GM12878 (cell line): ENCODE data around the gene YAP1. TPM values are rescaled to one million over a fixed set of nuclear protein-coding genes. Genes with fewer than 3 reads are reported as not detected.

Source experiments
- ATAC-seq: fragments of 200-7000 bp; cut with Tn5 transposase; 3 replicates; pipeline ENCODE4 v1.9.1; 2020; ENCODE audit warnings: mild to moderate bottlenecking, moderate library complexity
- BruUV-seq: library from RNA; stranded (reverse); fragments of 400-500 nt; replicated peaks from 2 replicates; lab custom pipeline; 2021; lab: Mats Ljungman, UMichigan
- CTCF ChIA-PET: fragments of 300-600 bp; sonication (Branson Sonifier 250); formaldehyde crosslinking; extraction: SDS; loops from one replicate; lab custom pipeline; 2021; ENCODE audit warnings: inconsistent platforms; lab: Yijun Ruan, JAX
- POLR2A ChIA-PET: fragments of 350-600 bp; formaldehyde crosslinking; extraction: SDS; loops from one replicate; lab custom pipeline; 2021; ENCODE audit warnings: inconsistent platforms; lab: Charles Lee
- RAD21 ChIA-PET: fragments of 300-600 bp; sonication (Branson Sonifier 250); formaldehyde crosslinking; loops from one replicate; lab custom pipeline; 2023; ENCODE audit warnings: antibody characterized with exemption; ENCODE audit not compliant: unreplicated experiment; lab: Charles Lee
- SMC1A ChIA-PET: fragments of 300-600 bp; sonication (Branson Sonifier 250); formaldehyde crosslinking; loops from one replicate; lab custom pipeline; 2023; ENCODE audit not compliant: unreplicated experiment, uncharacterized antibody; lab: Charles Lee
- DNase-seq: peaks from one replicate; pipeline ENCODE4 v3.0.0-alpha.2; 2011; ENCODE audit warnings: low read depth, low spot score
- FAIRE-seq: peaks from 3 replicates; lab custom pipeline; 2011; peaks lifted over from hg19 to GRCh38; lab: Jason Lieb, UNC
- H2AFZ ChIP-seq: 2 replicates; pipeline ENCODE4 v1.6.0; 2011; ENCODE audit warnings: low read depth, low read length, control low read depth; ENCODE audit not compliant: control insufficient read depth
- H3K27ac ChIP-seq: 2 replicates; pipeline ENCODE4 v1.5.1; 2011; ENCODE audit warnings: control low read depth; ENCODE audit not compliant: control insufficient read depth, insufficient read depth
- H3K27me3 ChIP-seq, 2 experiments: replicated peaks in 1 of 2; 2 replicates each; pipeline versions ENCODE4 v1.6.0 to v1.6.1; 2011; ENCODE audit warnings: low read length in 1 of 2; ENCODE audit not compliant: control insufficient read depth in 2 of 2, insufficient read depth in 2 of 2
- H3K36me3 ChIP-seq, 2 experiments: 2 replicates each; pipeline ENCODE4 v1.5.1; 2011; ENCODE audit warnings: low read length in 1 of 2; ENCODE audit not compliant: control insufficient read depth in 2 of 2, insufficient read depth in 2 of 2
- H3K4me1 ChIP-seq: 2 replicates; pipeline ENCODE4 v1.6.1; 2011; ENCODE audit warnings: mild to moderate bottlenecking, low read length, moderate library complexity, mixed read lengths; ENCODE audit not compliant: control insufficient read depth, insufficient read depth
- H3K4me2 ChIP-seq: 2 replicates; pipeline ENCODE4 v1.6.0; 2011; ENCODE audit warnings: control low read depth; ENCODE audit not compliant: control insufficient read depth, insufficient read depth
- H3K4me3 ChIP-seq: fragments of 200-600 bp; sonication (generic); 2 replicates; pipeline ENCODE4 v1.5.1; 2016
- H3K79me2 ChIP-seq: 2 replicates; pipeline ENCODE4 v1.6.0; 2011; ENCODE audit warnings: low read length; ENCODE audit not compliant: control insufficient read depth, insufficient read depth
- H3K9ac ChIP-seq: 2 replicates; pipeline ENCODE4 v1.8.0; 2011; ENCODE audit warnings: low read length, control low read depth, mixed read lengths; ENCODE audit not compliant: control insufficient read depth, insufficient read depth
- H3K9me3 ChIP-seq: replicated peaks from 3 replicates; pipeline ENCODE4 v1.5.1; 2011; ENCODE audit warnings: mild to moderate bottlenecking, low read length; ENCODE audit not compliant: control insufficient read depth, insufficient read depth
- H4K20me1 ChIP-seq: 2 replicates; pipeline ENCODE4 v1.6.0; 2011; ENCODE audit not compliant: control insufficient read depth, insufficient read depth
- BMI1 ChIP-seq: fragments of 450-650 bp; IDR thresholded peaks from 2 replicates; pipeline ENCODE4 v1.6.1; 2016; ENCODE audit warnings: mild to moderate bottlenecking, moderate library complexity, borderline replicate concordance
- CEBPB ChIP-seq, 2 experiments: fragments of 150-350 bp in 1 of 2; IDR thresholded peaks; 2 replicates each; pipeline ENCODE4 v1.6.1; 2012 to 2014; ENCODE audit warnings: low read depth in 2 of 2, low read length in 2 of 2, borderline replicate concordance in 1 of 2, inconsistent platforms in 1 of 2
- CHD1 ChIP-seq: IDR thresholded peaks from 2 replicates; pipeline ENCODE4 v1.6.1; 2012; ENCODE audit warnings: low read depth, low read length, improper control_type of control experiment
- HSF1 ChIP-seq: fragments of 150-350 bp; IDR thresholded peaks from 2 replicates; pipeline ENCODE4 v1.6.1; 2014; ENCODE audit warnings: mild to moderate bottlenecking, low read depth, low read length
- IKZF1 ChIP-seq: fragments of 450-650 bp; conservative IDR thresholded peaks from 2 replicates; pipeline ENCODE4 v1.6.1; 2017; ENCODE audit warnings: antibody characterized with exemption, mild to moderate bottlenecking
- MTA3 ChIP-seq: IDR thresholded peaks from 2 replicates; pipeline ENCODE4 v1.6.1; 2012; ENCODE audit warnings: low read length, inconsistent platforms, borderline replicate concordance
- NBN ChIP-seq: fragments of 450-650 bp; IDR thresholded peaks from 2 replicates; pipeline ENCODE4 v1.6.1; 2016
- PAX5 ChIP-seq: IDR thresholded peaks from 2 replicates; pipeline ENCODE4 v1.6.1; 2011; ENCODE audit warnings: low read depth, low read length, borderline replicate concordance
- RAD21 ChIP-seq: IDR thresholded peaks from 2 replicates; pipeline ENCODE4 v1.6.1; 2011; ENCODE audit warnings: mild to moderate bottlenecking, low read depth, low read length, moderate library complexity; ENCODE audit not compliant: insufficient read depth
- SIX5 ChIP-seq: IDR thresholded peaks from 2 replicates; pipeline ENCODE4 v1.6.1; 2011; ENCODE audit warnings: mild to moderate bottlenecking, low read depth, low read length, moderate library complexity; ENCODE audit not compliant: severe bottlenecking
- SKIL ChIP-seq: fragments of 450-650 bp; IDR thresholded peaks from 2 replicates; pipeline ENCODE4 v1.6.1; 2017; ENCODE audit warnings: mild to moderate bottlenecking, low read depth, inconsistent platforms; ENCODE audit not compliant: poor library complexity, severe bottlenecking
- SUZ12 ChIP-seq: fragments of 200-600 bp; sonication (generic); IDR thresholded peaks from one replicate; pipeline ENCODE4 v1.6.1; 2018; ENCODE audit warnings: antibody characterized with exemption, mild to moderate bottlenecking; ENCODE audit not compliant: unreplicated experiment
- ZNF274 ChIP-seq: IDR thresholded peaks from one replicate; pipeline ENCODE4 v1.8.0; 2011; ENCODE audit not compliant: insufficient read length, insufficient read depth
- ZZZ3 ChIP-seq: IDR thresholded peaks from 2 replicates; pipeline ENCODE4 v1.6.1; 2011; ENCODE audit warnings: low read depth; ENCODE audit not compliant: control insufficient read depth, insufficient read length
- WGBS: methylation state at CpG from one replicate; pipeline ENCODE4 v1.1.6; 2016; ENCODE audit warnings: low lambda C conversion rate; ENCODE audit not compliant: insufficient replicate concordance, insufficient coverage; ENCODE audit errors: missing lambda C conversion rate; 5-methylcytosine and 5-hydroxymethylcytosine counted together
- in situ Hi-C: fragments of 300-500 bp; cut with MboI; formaldehyde crosslinking; loops from 9 replicates; pipeline ENCODE4 v1.14.3; 2018; ENCODE audit warnings: mixed read lengths
- intact Hi-C: fragments of 100-400 bp; cut with micrococcal nuclease; formaldehyde crosslinking; loops from one replicate; pipeline ENCODE4 v1.14.2; 2022; ENCODE audit not compliant: unreplicated experiment
- polyA plus RNA-seq, 11 experiments: library from polyadenylated mRNA; depleted of rRNA in 4 of 11; unstranded in 6 of 11; stranded (reverse) in 5 of 11; fragments of >200 nt; fragmentation: Nextera tagmentation in 4 of 11; fragmentation: Illumina TruSeq in 1 of 11; extraction: Ambion mirVana in 4 of 11; extraction: Trizol in 1 of 11; gene quantifications; 1 replicate in 1 of 11; 2 replicates in 10 of 11; pipeline versions ENCODE4 v1.2.1 to v1.2.3, GENCODE V29; 2011 to 2016; ENCODE audit warnings: inconsistent platforms in 2 of 11, missing spikeins in 2 of 11, low read depth in 1 of 11
- total RNA-seq, 4 experiments: library from RNA; depleted of rRNA in 3 of 4; stranded (reverse); fragments of >200 nt in 3 of 4; fragmentation: Illumina TruSeq in 1 of 4; extraction: Trizol in 1 of 4; gene quantifications; 2 replicates each; pipeline versions ENCODE4 v1.2.1 to v1.2.3, GENCODE V29; 2013 to 2021
- TF ChIP-seq, protein P1 (sequence below): IDR thresholded peaks from 2 replicates; pipeline ENCODE4 v1.6.1; 2012; ENCODE audit warnings: low read depth, low read length, improper control_type of control experiment
- TF ChIP-seq, protein P2 (sequence below): IDR thresholded peaks from 2 replicates; pipeline ENCODE4 v1.6.1; 2011; ENCODE audit warnings: low read depth, mild to moderate bottlenecking, low read length, moderate library complexity, borderline replicate concordance; ENCODE audit errors: extremely low read depth
- TF ChIP-seq, protein P3 (sequence below): IDR thresholded peaks from 2 replicates; pipeline ENCODE4 v1.6.1; 2011; ENCODE audit warnings: borderline replicate concordance, low read depth, mild to moderate bottlenecking, moderate library complexity, mixed read lengths, low read length; ENCODE audit not compliant: insufficient read depth; ENCODE audit errors: extremely low read length

YAP1 gene
- total and polyA plus RNA-seq, 10 of the 15 experiments (the other 5 are each of a cell fraction or from before 2014, with no cell fraction given), result 0.03 to 0.33 (median 0.10) TPM; not detected in 6

GRCh38 chr11:102196351-102196750 is 86.1 kb downstream of the YAP1 start:
- no TSS peak for BruUV-seq
- TF ChIP-seq CEBPB (IDR thresholded peaks at IDR 0.05; ENCODE audit: borderline replicate concordance in 1 of 2, low read depth in 2 of 2, low read length in 2 of 2) (no peak), SIX5 (no peak), SKIL (no peak), MTA3 (no peak), ZZZ3 (no peak), SUZ12 (no peak), NBN (no peak), PAX5 (no peak), HSF1 (no peak), CHD1 (no peak), RAD21 (no peak), ZNF274 (no peak), BMI1 (no peak), IKZF1 (no peak)
- TF ChIP-seq, protein P1, sequence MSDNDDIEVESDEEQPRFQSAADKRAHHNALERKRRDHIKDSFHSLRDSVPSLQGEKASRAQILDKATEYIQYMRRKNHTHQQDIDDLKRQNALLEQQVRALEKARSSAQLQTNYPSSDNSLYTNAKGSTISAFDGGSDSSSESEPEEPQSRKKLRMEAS, result no peak
- TF ChIP-seq, protein P2, sequence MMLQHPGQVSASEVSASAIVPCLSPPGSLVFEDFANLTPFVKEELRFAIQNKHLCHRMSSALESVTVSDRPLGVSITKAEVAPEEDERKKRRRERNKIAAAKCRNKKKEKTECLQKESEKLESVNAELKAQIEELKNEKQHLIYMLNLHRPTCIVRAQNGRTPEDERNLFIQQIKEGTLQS, result no peak
- TF ChIP-seq, protein P3, sequence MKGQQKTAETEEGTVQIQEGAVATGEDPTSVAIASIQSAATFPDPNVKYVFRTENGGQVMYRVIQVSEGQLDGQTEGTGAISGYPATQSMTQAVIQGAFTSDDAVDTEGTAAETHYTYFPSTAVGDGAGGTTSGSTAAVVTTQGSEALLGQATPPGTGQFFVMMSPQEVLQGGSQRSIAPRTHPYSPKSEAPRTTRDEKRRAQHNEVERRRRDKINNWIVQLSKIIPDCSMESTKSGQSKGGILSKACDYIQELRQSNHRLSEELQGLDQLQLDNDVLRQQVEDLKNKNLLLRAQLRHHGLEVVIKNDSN, result no peak
- no peaks in the 10 kb centered on the region for H3K79me2 ChIP-seq
- no peak overlapping the region for H3K9ac ChIP-seq
- H3K27me3 ChIP-seq, result peaks cover 0 to 3% of the 10 kb centered on the region in 2 experiments; a peak in 1 of 4 replicates
- H3K9me3 ChIP-seq, result no peaks in the 10 kb centered on the region; the same call in 2 of the 3 replicates
- 0% methylated on average over 1 of the region's 1 CpG for WGBS
- no peaks in the 10 kb centered on the region for H3K36me3 ChIP-seq
- H3K4me1 ChIP-seq, result no peaks in the 10 kb centered on the region
- ATAC-seq, result no peak
- intact Hi-C loops (no loop called here), in situ Hi-C loops (no loop called here)
- no peak overlapping the region for H3K4me2 ChIP-seq
- CTCF ChIA-PET, result interaction anchor here (1.0 kb wide), 1 partner anchor 16 kb away, joined by 3 read pairs; no protein-coding TSS in a partner anchor
- DNase-seq, result no peak
- no peak overlapping the region for H3K27ac ChIP-seq
- SMC1A ChIA-PET, result no interaction called here
- H4K20me1 ChIP-seq, result no peaks in the 10 kb centered on the region
- RAD21 ChIA-PET, result no interaction called here
- POLR2A ChIA-PET, result no interaction called here
- no peak overlapping the region for H2AFZ ChIP-seq
- no peak for FAIRE-seq
- no peak overlapping the region for H3K4me3 ChIP-seq
